GM23338 (cell line): ENCODE results near the gene KRT37.

Source experiments
- CREB1 ChIP-seq: fragments of 250-450 bp; sonication (Bioruptor Pico); IDR thresholded peaks from 2 replicates; pipeline ENCODE4 v1.5.0; 2020; ENCODE audit warnings: low read depth, mild to moderate bottlenecking, moderate library complexity
- CTCF ChIP-seq, 2 experiments: fragments of 200-600 bp in 1 of 2; sonication (generic) in 1 of 2; conservative IDR thresholded peaks; 2 replicates each; pipeline versions ENCODE4 v1.5.1 to v1.6.1; 2016 to 2017; ENCODE audit warnings: antibody characterized with exemption in 2 of 2, low read depth in 2 of 2, mild to moderate bottlenecking in 2 of 2, moderate library complexity in 1 of 2
- EZH2 ChIP-seq: fragments of 200-600 bp; sonication (generic); IDR thresholded peaks from one replicate; pipeline ENCODE4 v1.8.0; 2017; ENCODE audit warnings: antibody characterized with exemption, mild to moderate bottlenecking, low read depth; ENCODE audit not compliant: unreplicated experiment
- POLR2AphosphoS5 ChIP-seq: IDR thresholded peaks from 2 replicates; pipeline ENCODE4 v1.6.1; 2016; ENCODE audit warnings: antibody characterized with exemption, low read depth
- REST ChIP-seq: IDR thresholded peaks from one replicate; pipeline ENCODE4 v1.6.1; 2018; ENCODE audit warnings: antibody characterized with exemption; ENCODE audit not compliant: unreplicated experiment
- ZNF331 ChIP-seq: fragments of 250-450 bp; sonication (Bioruptor Pico); IDR thresholded peaks from 2 replicates; pipeline ENCODE4 v1.5.0; 2020; ENCODE audit warnings: low read depth, mild to moderate bottlenecking, moderate library complexity

GRCh38 chr17:41420134-41420533, 4.3 kb downstream of the KRT37 start:
- TF ChIP-seq CTCF (conservative IDR thresholded peaks at IDR 0.05; ENCODE audit: low read depth in 2 of 2): no peak
- no peak for TF ChIP-seq ZNF331 (CRISPR knock-in tag)
- no peak for TF ChIP-seq REST
- no peak for TF ChIP-seq CREB1 (CRISPR knock-in tag)
- TF ChIP-seq EZH2: no peak
- TF ChIP-seq POLR2AphosphoS5: no peak
